Measurements from ENCODE around the gene PHPT1.

PHPT1 gene

GRCh38 chr9:136849960-136850865 lies 1.0 kb downstream of the PHPT1 start:
- peak; percentile 56 for DNase-seq

DNA sequence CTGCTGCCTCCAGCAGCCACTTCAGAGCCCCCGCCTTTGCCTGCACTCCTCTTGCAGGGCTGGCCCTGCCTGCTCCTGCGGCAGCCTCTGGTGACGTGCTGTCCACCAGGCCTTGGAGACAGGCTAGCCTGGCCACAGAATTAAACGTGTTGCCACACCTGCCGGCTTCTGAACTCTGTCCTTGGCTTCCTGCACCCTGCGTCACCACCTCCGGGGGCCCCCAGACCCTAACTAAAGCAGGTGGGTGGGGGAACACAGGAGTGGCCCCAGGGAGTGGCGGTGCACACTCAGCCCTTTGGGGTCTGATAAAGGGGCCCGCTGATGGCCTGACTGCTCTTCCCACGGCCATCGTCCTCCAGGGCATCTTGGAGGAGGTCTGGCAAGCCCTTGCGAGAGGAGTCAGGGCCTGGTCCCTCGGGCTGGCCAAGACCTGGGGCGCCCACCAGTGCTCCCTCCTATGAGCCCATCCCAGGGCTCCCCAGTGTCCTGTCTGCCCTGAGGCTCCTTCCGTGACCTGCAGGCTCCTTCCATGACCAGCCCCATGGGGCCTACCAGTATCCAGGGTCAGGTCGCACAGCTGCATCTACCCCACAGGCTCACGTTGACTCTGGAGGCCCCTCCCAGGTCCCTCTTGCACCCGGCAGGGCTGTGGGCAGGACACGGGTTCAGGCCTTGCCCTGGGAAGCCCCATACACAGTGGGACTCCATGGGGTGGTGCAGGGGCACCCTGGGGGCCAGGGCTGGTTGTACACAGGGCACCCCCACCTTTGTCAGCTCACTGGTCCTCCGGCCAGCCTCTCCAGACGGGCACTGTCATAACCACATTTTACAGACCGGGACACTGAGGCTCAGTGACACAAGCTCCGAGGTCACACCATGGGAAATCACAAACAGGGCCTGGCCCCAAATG lies 1.9 kb downstream of the PHPT1 start:
- DNase-seq = peak; percentile 31

DNA sequence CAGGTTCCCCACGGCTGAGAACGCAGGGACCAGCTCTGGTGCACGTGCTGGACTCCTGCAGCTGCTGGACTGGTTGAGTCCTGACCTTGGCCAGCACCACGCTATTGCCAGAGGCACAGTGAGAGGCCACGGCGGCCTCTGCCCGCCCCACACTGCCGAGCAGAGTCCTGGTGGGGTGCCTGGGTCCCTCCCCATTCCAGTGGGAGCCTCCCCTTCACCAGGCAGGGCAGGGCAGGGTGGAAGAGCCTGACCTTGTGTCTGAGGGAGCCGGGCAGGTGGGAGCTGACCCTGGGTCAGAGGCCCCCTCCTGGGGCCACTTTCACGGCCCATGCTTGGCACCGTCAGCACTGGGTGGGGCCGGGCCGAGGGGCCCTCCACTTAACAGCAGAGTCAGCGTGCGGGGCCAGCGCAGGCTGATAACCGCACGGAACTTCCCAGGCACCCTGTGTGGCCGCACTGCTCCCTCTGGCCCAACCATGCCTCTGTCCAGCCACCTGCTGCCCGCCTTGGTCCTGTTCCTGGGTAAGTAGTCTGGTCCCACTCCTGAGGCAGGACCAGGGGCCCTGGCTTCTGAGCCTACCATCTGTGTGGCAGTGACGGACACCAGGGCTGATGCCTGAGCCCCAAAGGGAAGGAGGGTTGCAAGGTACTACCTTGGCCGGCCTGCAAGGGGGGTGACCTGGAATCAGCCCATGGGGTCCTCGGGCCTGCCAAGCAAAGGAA lies 2.9 kb downstream of the PHPT1 start, which contains the start of gene MAMDC4:
Gene MAMDC4, plus strand, starts transcription at position 406 of the 723 bp plus-strand sequence. Its CDS starts 71 bp downstream, at position 477.
- DNase-seq = peak; percentile 26

GRCh38 chr9:136852664-136853595 lies 3.7 kb downstream of the PHPT1 start:
- peak; percentile 33 for DNase-seq

DNA sequence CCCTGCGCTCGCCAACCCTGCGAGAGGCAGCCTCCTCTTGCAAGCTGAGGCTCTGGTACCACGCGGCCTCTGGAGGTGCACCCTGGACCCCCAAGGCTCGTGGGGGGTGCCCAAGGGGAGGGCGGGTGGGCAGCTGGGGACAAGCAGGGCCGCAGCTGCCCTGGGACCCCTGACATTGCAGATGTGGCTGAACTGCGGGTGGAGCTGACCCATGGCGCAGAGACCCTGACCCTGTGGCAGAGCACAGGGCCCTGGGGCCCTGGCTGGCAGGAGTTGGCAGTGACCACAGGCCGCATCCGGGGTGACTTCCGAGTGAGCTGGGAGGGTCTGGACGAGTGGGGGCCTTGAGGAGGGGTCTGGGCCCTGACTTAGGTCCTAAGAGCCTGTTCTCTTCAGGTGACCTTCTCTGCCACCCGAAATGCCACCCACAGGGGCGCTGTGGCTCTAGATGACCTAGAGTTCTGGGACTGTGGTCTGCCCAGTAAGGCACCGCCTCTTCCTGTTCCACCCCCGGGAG lies 4.4 kb downstream of the PHPT1 start:
- no peak for DNase-seq

- DNase-seq = peak; percentile 33
These were observed 5.1 kb downstream of the PHPT1 start for GRCh38 chr9:136854113-136854841.

- peak; percentile 22 for DNase-seq
These were observed 5.7 kb downstream of the PHPT1 start for GRCh38 chr9:136854842-136855460.

- DNase-seq = no peak
These were observed 6.4 kb downstream of the PHPT1 start for GRCh38 chr9:136855461-136856078.

DNA sequence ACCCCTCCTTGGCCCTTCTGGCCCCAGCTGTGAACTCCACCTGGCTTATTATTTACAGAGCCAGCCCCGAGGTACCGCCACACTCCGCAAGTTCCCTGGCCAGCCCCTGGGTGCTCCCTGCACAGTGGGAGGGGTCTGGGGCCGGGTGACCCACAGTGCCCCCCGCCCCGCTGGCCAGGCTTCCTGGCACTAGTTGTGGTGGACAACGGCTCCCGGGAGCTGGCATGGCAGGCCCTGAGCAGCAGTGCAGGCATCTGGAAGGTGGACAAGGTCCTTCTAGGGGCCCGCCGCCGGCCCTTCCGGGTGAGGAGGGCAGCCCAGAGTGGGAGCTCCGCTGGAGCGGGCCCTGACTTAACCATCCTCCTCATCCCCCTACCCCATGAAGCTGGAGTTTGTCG lies 6.9 kb downstream of the PHPT1 start:
- DNase-seq = no peak

GRCh38 chr9:136856541-136857141 lies 7.4 kb downstream of the PHPT1 start:
- DNase-seq = no peak

DNA sequence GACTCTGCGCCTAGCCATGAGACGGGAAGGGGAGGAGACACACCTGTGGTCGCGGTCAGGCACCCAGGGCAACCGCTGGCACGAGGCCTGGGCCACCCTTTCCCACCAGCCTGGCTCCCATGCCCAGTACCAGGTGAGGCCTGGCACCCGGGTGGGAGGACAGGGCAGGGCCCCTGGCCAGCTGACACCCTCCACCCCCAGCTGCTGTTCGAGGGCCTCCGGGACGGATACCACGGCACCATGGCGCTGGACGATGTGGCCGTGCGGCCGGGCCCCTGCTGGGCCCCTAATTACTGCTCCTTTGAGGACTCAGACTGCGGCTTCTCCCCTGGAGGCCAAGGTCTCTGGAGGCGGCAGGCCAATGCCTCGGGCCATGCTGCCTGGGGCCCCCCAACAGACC lies 8.0 kb downstream of the PHPT1 start:
- peak; percentile 39 for DNase-seq

DNA sequence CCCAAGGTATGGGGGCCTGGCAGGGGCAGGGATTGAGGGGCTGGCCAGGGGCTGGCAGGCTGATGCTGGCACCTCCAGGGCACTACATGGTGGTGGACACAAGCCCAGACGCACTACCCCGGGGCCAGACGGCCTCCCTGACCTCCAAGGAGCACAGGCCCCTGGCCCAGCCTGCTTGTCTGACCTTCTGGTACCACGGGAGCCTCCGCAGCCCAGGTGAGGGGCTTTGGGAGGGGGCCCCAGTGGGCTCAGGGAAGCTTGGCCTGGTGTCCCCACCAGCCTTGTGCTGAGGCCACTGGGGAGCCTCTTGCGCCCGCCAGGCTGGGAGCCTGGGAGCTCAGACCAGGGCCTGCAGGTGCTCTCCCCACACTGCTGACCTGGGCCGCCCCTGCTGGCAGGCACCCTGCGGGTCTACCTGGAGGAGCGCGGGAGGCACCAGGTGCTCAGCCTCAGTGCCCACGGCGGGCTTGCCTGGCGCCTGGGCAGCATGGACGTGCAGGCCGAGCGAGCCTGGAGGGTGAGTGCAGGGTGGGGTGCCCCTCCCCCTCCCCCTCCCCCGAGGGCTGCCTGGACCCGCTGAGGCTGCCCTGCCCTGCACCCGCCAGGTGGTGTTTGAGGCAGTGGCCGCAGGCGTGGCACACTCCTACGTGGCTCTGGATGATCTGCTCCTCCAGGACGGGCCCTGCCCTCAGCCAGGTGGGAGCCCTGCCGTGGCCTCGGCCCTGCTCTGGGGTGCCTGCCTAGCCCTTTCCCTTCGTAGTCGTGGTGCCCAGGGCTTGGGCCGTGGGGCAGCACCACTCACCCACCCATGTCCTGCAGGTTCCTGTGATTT lies 8.6 kb downstream of the PHPT1 start:
- DNase-seq = no peak

- no peak for DNase-seq
These were observed 9.2 kb downstream of the PHPT1 start for GRCh38 chr9:136858452-136858843.

- DNase-seq = peak; percentile 69
These were observed 9.9 kb downstream of the PHPT1 start for GRCh38 chr9:136858844-136859757.

DNA sequence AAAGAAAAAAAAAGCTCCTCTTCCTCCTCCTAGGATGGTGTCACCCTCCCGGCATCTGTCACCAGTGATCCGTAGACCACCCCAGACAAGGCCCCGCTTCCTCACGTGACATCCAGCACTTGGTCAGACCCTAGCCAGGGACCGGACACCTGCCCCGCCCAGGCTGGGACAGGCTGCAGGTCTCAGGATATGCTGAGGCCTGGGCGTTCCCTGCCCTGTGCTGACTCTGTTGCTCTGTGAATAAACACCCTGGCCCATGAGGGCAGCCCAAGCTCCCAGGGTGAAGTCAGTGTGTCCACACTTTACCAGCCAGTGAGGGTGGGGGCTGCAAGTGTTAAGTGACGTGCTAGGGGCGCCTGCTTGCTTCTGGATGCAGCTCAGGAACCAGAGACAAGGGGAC lies 11.3 kb downstream of the PHPT1 start:
- no peak for DNase-seq

DNA sequence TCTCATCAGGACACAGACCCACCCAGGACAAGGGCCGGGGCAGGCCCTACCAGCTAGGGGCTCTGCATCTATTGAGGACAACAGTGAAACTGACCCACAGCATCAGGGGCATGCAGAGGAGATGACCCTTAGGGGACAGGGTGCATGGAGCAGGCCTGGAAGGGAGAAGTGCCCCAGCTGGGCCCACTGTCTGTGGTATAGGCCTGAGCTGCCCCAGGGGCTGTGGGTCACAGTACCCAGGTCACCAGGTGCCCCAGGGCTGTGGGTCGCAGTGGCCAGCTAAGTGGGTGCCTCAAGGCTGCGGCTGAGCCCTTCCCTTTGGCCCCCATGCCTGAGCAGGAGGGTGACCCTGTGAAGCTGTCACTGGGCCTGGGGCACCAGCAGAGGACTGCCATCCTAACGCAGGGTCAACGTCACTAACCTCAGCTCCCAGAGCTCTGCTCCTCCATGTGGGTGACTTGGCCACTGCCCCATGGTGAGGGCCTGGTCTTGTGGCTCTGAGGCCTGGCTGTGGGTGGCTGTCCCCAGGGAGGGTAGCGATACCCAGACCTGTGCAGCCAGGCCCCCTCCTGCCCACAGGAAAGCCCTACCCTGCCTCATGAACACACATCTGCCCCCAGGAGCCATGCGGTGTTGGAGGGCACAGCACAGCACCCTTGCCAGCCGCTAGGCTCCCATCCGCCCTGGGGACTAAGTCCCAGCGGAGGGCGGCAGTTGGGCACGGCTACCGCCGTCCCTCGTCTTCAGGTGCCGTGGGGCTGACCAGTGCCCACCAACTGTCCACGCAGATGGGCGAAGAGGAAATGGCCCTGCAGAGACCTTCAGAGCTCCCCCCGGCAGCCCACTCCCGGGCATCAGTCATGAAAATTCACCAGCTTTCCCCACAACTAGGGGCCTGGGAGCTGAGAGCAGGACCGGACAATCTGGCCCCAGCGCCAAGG lies 12.0 kb downstream of the PHPT1 start:
- DNase-seq = peak; percentile 19

Measured in femur (tissue), 1 donor.